CD14-positive monocyte (primary cell): ENCODE results near the gene IGHMBP2. TPM values are rescaled to one million over a fixed set of nuclear protein-coding genes. Genes with fewer than 3 reads are reported as not detected.

Experiments used
- DNase-seq, 3 donors: peaks; one replicate each; pipeline ENCODE4 v3.0.0-alpha.2; 2011 to 2022
- H2AFZ ChIP-seq: 2 replicates; pipeline ENCODE4 v1.6.0; 2012; ENCODE audit warnings: mild to moderate bottlenecking, low read depth, low read length, inconsistent platforms; ENCODE audit not compliant: insufficient read depth, poor library complexity, severe bottlenecking
- H3K27ac ChIP-seq, 2 donors: 1 replicate in 1 of 2; 2 replicates in 1 of 2; pipeline ENCODE4 v1.5.1; 2012 to 2013; ENCODE audit warnings: low read length in 2 of 2, control low read depth in 1 of 2, inconsistent platforms in 1 of 2, low read depth in 1 of 2, mild to moderate bottlenecking in 1 of 2
- H3K27me3 ChIP-seq, 2 donors: one replicate each; pipeline versions ENCODE4 v1.6.0 to v1.6.1; 2011 to 2013; ENCODE audit warnings: low read length in 2 of 2; ENCODE audit not compliant: control insufficient read depth in 2 of 2, insufficient read depth in 2 of 2
- H3K36me3 ChIP-seq, 2 donors: replicated peaks in 1 of 2; 1 replicate in 1 of 2; 2 replicates in 1 of 2; pipeline versions ENCODE4 v1.5.1 to v1.6.1; 2012 to 2013; ENCODE audit warnings: low read length in 2 of 2, control low read depth in 1 of 2, inconsistent platforms in 1 of 2, mild to moderate bottlenecking in 1 of 2; ENCODE audit not compliant: insufficient read depth in 2 of 2, control insufficient read depth in 1 of 2
- H3K4me1 ChIP-seq, 2 donors: 1 replicate in 1 of 2; 2 replicates in 1 of 2; pipeline versions ENCODE4 v1.5.1 to v1.6.1; 2012 to 2013; ENCODE audit warnings: low read length in 2 of 2, control low read depth in 1 of 2, inconsistent platforms in 1 of 2, mild to moderate bottlenecking in 1 of 2, moderate library complexity in 1 of 2; ENCODE audit not compliant: insufficient read depth in 2 of 2, control insufficient read depth in 1 of 2
- H3K4me2 ChIP-seq: replicated peaks from 2 replicates; pipeline ENCODE3; 2012; ENCODE audit warnings: low read length, moderate library complexity, mild to moderate bottlenecking; ENCODE audit not compliant: poor library complexity, severe bottlenecking; ENCODE audit errors: extremely low read depth
- H3K4me3 ChIP-seq, 3 experiments: fragments of 200-600 bp in 1 of 3; sonication (generic) in 1 of 3; replicated peaks in 1 of 3; 1 replicate in 2 of 3; 2 replicates in 1 of 3; pipeline ENCODE4 v1.5.1; 2011 to 2013; ENCODE audit warnings: low read length in 3 of 3, mild to moderate bottlenecking in 3 of 3, control low read depth in 2 of 3, low read depth in 2 of 3, inconsistent platforms in 1 of 3, moderate library complexity in 1 of 3
- H3K79me2 ChIP-seq: 2 replicates; pipeline ENCODE4 v1.6.0; 2012; ENCODE audit warnings: mild to moderate bottlenecking, control low read depth, inconsistent platforms, low read length, moderate library complexity; ENCODE audit not compliant: insufficient read depth
- H3K9ac ChIP-seq: 2 replicates; pipeline ENCODE4 v1.6.0; 2017; ENCODE audit warnings: low read length, mild to moderate bottlenecking; ENCODE audit not compliant: insufficient read depth, poor library complexity, severe bottlenecking
- H3K9me3 ChIP-seq, 2 donors: replicated peaks in 1 of 2; 1 replicate in 1 of 2; 2 replicates in 1 of 2; pipeline versions ENCODE4 v1.5.1 to v1.6.1; 2012 to 2013; ENCODE audit warnings: low read length in 2 of 2, control low read depth in 1 of 2; ENCODE audit not compliant: control insufficient read depth in 1 of 2, insufficient read depth in 1 of 2
- H4K20me1 ChIP-seq: 2 replicates; pipeline ENCODE4 v1.6.0; 2012; ENCODE audit warnings: mild to moderate bottlenecking, low read length, control low read depth, moderate library complexity; ENCODE audit not compliant: insufficient read depth
- H3K27ac Mint-ChIP-seq, 7 donors: one replicate each; pipeline ENCODE4 v1.8.0; 2020; ENCODE audit warnings: mild to moderate bottlenecking in 7 of 7, mixed read lengths in 7 of 7, moderate library complexity in 6 of 7, inconsistent platforms in 2 of 7
- H3K27me3 Mint-ChIP-seq, 3 donors: one replicate each; pipeline ENCODE4 v1.8.0; 2021 to 2022; ENCODE audit warnings: low read depth in 3 of 3, mild to moderate bottlenecking in 3 of 3, mixed read lengths in 3 of 3, moderate library complexity in 3 of 3, inconsistent platforms in 1 of 3
- H3K36me3 Mint-ChIP-seq, 2 donors: one replicate each; pipeline ENCODE4 v1.8.0; 2020; ENCODE audit warnings: mixed read lengths in 2 of 2, inconsistent platforms in 1 of 2, mild to moderate bottlenecking in 1 of 2
- H3K4me1 Mint-ChIP-seq: one replicate; pipeline ENCODE4 v1.8.0; 2020; ENCODE audit warnings: mild to moderate bottlenecking, mixed read lengths
- H3K4me3 Mint-ChIP-seq, 2 donors: one replicate each; pipeline ENCODE4 v1.8.0; 2020; ENCODE audit warnings: mild to moderate bottlenecking in 2 of 2, mixed read lengths in 2 of 2, moderate library complexity in 1 of 2
- H3K9me3 Mint-ChIP-seq, 7 donors: one replicate each; pipeline ENCODE4 v1.8.0; 2020 to 2022; ENCODE audit warnings: mixed read lengths in 7 of 7, mild to moderate bottlenecking in 6 of 7, moderate library complexity in 6 of 7, inconsistent platforms in 2 of 7
- WGBS: methylation state at CpG from one replicate; pipeline ENCODE4 v1.1.5; 2013; ENCODE audit warnings: missing lambda C conversion rate; ENCODE audit not compliant: insufficient coverage; 5-methylcytosine and 5-hydroxymethylcytosine counted together
- intact Hi-C, 2 donors: fragments of 100-400 bp; cut with micrococcal nuclease; formaldehyde crosslinking; loops; one replicate each; pipeline versions ENCODE4 v1.15.0 to v1.15.1; 2023
- polyA plus RNA-seq, 3 donors: library from polyadenylated mRNA; depleted of rRNA in 1 of 3; unstranded in 2 of 3; stranded (reverse) in 1 of 3; fragments of 300-500 nt in 2 of 3; fragments of >200 nt in 1 of 3; fragmentation: Illumina TruSeq in 2 of 3; gene quantifications; 1 replicate in 2 of 3; 2 replicates in 1 of 3; pipeline ENCODE4 v1.2.3, GENCODE V29; 2012 to 2021
- TF ChIP-seq, protein P1 (sequence below): fragments of 200-600 bp; IDR thresholded peaks from one replicate; pipeline ENCODE4 v1.8.0; 2022; ENCODE audit warnings: antibody characterized with exemption, mild to moderate bottlenecking

The IGHMBP2 gene
- polyA plus RNA-seq, 3 donors: 3.9 to 14.9 (median 6.0) TPM

DNA sequence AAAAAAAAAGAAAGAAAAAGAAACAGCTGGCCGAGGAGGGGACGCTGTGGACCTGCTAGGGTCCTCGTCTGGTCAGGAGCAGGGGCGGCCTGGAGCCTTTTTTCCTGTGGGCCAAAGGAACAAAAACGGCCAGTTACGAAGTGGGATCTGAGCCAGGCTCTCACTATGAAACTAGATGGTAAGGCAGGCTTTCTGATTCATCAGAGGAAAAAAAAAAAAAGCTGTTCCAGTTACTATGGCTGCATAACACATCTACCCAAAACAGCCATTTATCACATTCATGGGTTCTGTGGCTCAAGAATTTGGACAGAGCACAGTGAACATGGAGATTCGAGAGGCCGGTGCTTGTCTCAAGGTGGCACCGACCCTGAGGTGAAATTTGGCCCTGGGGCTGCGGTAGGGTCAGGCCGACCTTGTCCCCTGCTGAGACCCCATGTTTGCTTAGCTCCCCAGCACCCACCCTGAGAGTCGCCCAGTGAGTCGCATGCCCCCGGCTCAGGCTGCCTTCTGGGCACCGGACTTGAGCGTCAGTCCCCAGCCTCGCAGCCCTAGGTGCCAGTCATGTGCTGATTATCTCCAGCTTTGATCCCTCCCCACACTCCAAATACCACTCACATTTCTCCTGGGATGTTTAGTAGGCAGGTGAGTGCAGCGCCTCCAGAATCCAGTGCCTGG, 42.9 kb downstream of the IGHMBP2 start:
- H3K4me1 ChIP-seq: no peaks in the 10 kb centered on the region
- H2AFZ ChIP-seq: no peak overlapping the region
- DNase-seq: no peak
- Mint-ChIP-seq H3K27ac (no peak overlapping the region), H3K4me1 (peaks cover 7% of the 10 kb centered on the region), H3K27me3 (peaks cover 0 to 5% (median 1%) of the 10 kb centered on the region in 3 donors), H3K36me3 (peaks cover 2 to 4% of the 10 kb centered on the region in 2 donors), H3K9me3 (no peaks in the 10 kb centered on the region), H3K4me3 (no peak overlapping the region)
- H4K20me1 ChIP-seq: no peaks in the 10 kb centered on the region
- H3K36me3 ChIP-seq: peaks cover 3 to 5% of the 10 kb centered on the region in 2 donors
- TF ChIP-seq, protein P1, sequence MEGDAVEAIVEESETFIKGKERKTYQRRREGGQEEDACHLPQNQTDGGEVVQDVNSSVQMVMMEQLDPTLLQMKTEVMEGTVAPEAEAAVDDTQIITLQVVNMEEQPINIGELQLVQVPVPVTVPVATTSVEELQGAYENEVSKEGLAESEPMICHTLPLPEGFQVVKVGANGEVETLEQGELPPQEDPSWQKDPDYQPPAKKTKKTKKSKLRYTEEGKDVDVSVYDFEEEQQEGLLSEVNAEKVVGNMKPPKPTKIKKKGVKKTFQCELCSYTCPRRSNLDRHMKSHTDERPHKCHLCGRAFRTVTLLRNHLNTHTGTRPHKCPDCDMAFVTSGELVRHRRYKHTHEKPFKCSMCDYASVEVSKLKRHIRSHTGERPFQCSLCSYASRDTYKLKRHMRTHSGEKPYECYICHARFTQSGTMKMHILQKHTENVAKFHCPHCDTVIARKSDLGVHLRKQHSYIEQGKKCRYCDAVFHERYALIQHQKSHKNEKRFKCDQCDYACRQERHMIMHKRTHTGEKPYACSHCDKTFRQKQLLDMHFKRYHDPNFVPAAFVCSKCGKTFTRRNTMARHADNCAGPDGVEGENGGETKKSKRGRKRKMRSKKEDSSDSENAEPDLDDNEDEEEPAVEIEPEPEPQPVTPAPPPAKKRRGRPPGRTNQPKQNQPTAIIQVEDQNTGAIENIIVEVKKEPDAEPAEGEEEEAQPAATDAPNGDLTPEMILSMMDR: no peak
- intact Hi-C loops: no loop called here
- no peak overlapping the region for H3K9ac ChIP-seq
- H3K79me2 ChIP-seq: no peaks in the 10 kb centered on the region
- H3K4me2 ChIP-seq: no peak overlapping the region
- H3K27ac ChIP-seq: no peak overlapping the region
- H3K9me3 ChIP-seq: no peaks in the 10 kb centered on the region
- H3K4me3 ChIP-seq: no peak overlapping the region
- H3K27me3 ChIP-seq: no peaks in the 10 kb centered on the region
- 100% methylated on average over 11 of the region's 18 CpGs for WGBS

DNA sequence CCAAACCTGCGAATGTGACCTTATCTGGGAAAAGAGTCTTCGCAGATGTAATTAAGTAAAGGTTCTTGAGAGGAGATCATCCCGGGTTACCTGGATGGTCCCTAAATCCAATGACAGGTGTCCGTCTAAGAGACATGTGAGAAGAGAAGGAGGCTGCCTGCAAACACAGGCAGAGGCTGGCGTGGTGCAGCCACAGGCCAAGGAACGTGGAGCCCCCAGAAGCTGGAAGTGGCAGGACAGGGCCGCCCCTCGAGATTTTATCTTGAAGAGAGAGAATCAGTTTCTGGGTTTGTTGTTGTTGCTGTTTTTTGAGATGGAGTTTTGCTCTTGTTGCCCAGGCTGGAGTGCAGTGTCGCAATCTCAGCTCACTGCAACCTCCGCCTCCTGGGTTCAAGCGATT, 43.5 kb downstream of the IGHMBP2 start:
- Histone ChIP-seq H3K79me2 (no peaks in the 10 kb centered on the region), H3K27ac (no peak overlapping the region), H3K4me1 (no peaks in the 10 kb centered on the region), H3K9ac (no peak overlapping the region), H3K9me3 (no peaks in the 10 kb centered on the region), H4K20me1 (no peaks in the 10 kb centered on the region), H3K36me3 (peaks cover 0 to under 1% of the 10 kb centered on the region in 2 donors), H2AFZ (no peak overlapping the region), H3K27me3 (no peaks in the 10 kb centered on the region), H3K4me3 (no peak overlapping the region), H3K4me2 (no peak overlapping the region)
- H3K9me3 Mint-ChIP-seq: peaks cover 0 to 2% (median 0%) of the 10 kb centered on the region in 7 donors
- WGBS: 80% methylated on average over 7 of the region's 11 CpGs
- H3K4me1 Mint-ChIP-seq: peaks cover 7% of the 10 kb centered on the region
- H3K27me3 Mint-ChIP-seq: peaks cover 0 to 5% (median 1%) of the 10 kb centered on the region in 3 donors
- no peak for DNase-seq
- no peak overlapping the region for H3K27ac Mint-ChIP-seq
- H3K4me3 Mint-ChIP-seq: no peak overlapping the region
- intact Hi-C loops: no loop called here
- no peaks in the 10 kb centered on the region for H3K36me3 Mint-ChIP-seq
- TF ChIP-seq, protein P1: no peak
